ENCODE results near the gene P3H2.

The P3H2 gene

GRCh38 chr3:190109441-190109840 lies 11.3 kb downstream of the P3H2 start:
- H3K4me1 ChIP-seq (ENCODE audit: control insufficient read depth, insufficient read depth, low read length, unreplicated experiment): peaks cover 33% of the 10 kb centered on the region
- peaks cover 3% of the 10 kb centered on the region; the same call in 1 of the 2 replicates for H3K36me3 ChIP-seq (ENCODE audit: insufficient read depth, low read length)
- H3K27ac ChIP-seq (ENCODE audit: low read depth, low read length): 0 out of 2 replicates have a peak overlapping the region, but pooled peaks have one; percentile 20

GRCh38 chr3:190108804-190109203 lies 11.9 kb downstream of the P3H2 start:
- Histone ChIP-seq H2AFZ (ENCODE audit: low read length, unreplicated experiment) (peak overlapping the region; percentile 62), H3K79me2 (ENCODE audit: control insufficient read depth, insufficient read depth, low read length, unreplicated experiment) (peaks cover 29% of the 10 kb centered on the region), H3K36me3 (ENCODE audit: insufficient read depth, low read length) (peaks cover 3% of the 10 kb centered on the region; the same call in 1 of the 2 replicates), H3K4me3 (ENCODE audit: low read depth, low read length) (peak overlapping the region; percentile 45), H3K27ac (ENCODE audit: low read depth, low read length) (peak overlapping the region; percentile 20; the same call in 1 of the 2 replicates), H3K4me1 (ENCODE audit: control insufficient read depth, insufficient read depth, low read length, unreplicated experiment) (peaks cover 33% of the 10 kb centered on the region), H3K27me3 (ENCODE audit: insufficient read depth, low read length) (no peaks in the 10 kb centered on the region)

More at GRCh38 chr3:190109441-190109840, 11.3 kb downstream of the P3H2 start:
- peak overlapping the region; percentile 45; the same call in 1 of the 2 replicates for H3K4me3 ChIP-seq (ENCODE audit: low read depth, low read length)
- H3K27me3 ChIP-seq (ENCODE audit: insufficient read depth, low read length): no peaks in the 10 kb centered on the region
- peaks cover 29% of the 10 kb centered on the region for H3K79me2 ChIP-seq (ENCODE audit: control insufficient read depth, insufficient read depth, low read length, unreplicated experiment)
- peak overlapping the region; percentile 62 for H2AFZ ChIP-seq (ENCODE audit: low read length, unreplicated experiment)

GRCh38 chr3:190105876-190106275 lies 14.8 kb downstream of the P3H2 start:
- H3K79me2 ChIP-seq (ENCODE audit: control insufficient read depth, insufficient read depth, low read length, unreplicated experiment): peaks cover 35% of the 10 kb centered on the region
- no peak overlapping the region for H3K4me3 ChIP-seq (ENCODE audit: low read depth, low read length)
- H3K36me3 ChIP-seq (ENCODE audit: insufficient read depth, low read length): no peaks in the 10 kb centered on the region
- 0 out of 2 replicates have a peak overlapping the region, but pooled peaks have one; percentile 33 for H3K27ac ChIP-seq (ENCODE audit: low read depth, low read length)
- no peaks in the 10 kb centered on the region for H3K27me3 ChIP-seq (ENCODE audit: insufficient read depth, low read length)
- peaks cover 47% of the 10 kb centered on the region for H3K4me1 ChIP-seq (ENCODE audit: control insufficient read depth, insufficient read depth, low read length, unreplicated experiment)
- H2AFZ ChIP-seq (ENCODE audit: low read length, unreplicated experiment): no peak overlapping the region

- Histone ChIP-seq H3K27ac (ENCODE audit: low read depth, low read length) (peak overlapping the region; percentile 14; the same call in 1 of the 2 replicates), H3K4me1 (ENCODE audit: control insufficient read depth, insufficient read depth, low read length, unreplicated experiment) (peaks cover 49% of the 10 kb centered on the region), H3K27me3 (ENCODE audit: insufficient read depth, low read length) (no peaks in the 10 kb centered on the region), H2AFZ (ENCODE audit: low read length, unreplicated experiment) (no peak overlapping the region), H3K4me3 (ENCODE audit: low read depth, low read length) (peak overlapping the region; percentile 24; the same call in 1 of the 2 replicates), H3K79me2 (ENCODE audit: control insufficient read depth, insufficient read depth, low read length, unreplicated experiment) (peaks cover 40% of the 10 kb centered on the region), H3K36me3 (ENCODE audit: insufficient read depth, low read length) (no peaks in the 10 kb centered on the region)
Observed at GRCh38 chr3:190101320-190102011, 19.2 kb downstream of the P3H2 start.

GRCh38 chr3:190099099-190099498 lies 21.6 kb downstream of the P3H2 start:
- H3K79me2 ChIP-seq (ENCODE audit: control insufficient read depth, insufficient read depth, low read length, unreplicated experiment): peaks cover 41% of the 10 kb centered on the region
- no peak overlapping the region for H3K4me3 ChIP-seq (ENCODE audit: low read depth, low read length)
- H2AFZ ChIP-seq (ENCODE audit: low read length, unreplicated experiment): no peak overlapping the region
- H3K27me3 ChIP-seq (ENCODE audit: insufficient read depth, low read length): no peaks in the 10 kb centered on the region
- H3K4me1 ChIP-seq (ENCODE audit: control insufficient read depth, insufficient read depth, low read length, unreplicated experiment): peaks cover 48% of the 10 kb centered on the region
- no peak overlapping the region for H3K27ac ChIP-seq (ENCODE audit: low read depth, low read length)
- no peaks in the 10 kb centered on the region for H3K36me3 ChIP-seq (ENCODE audit: insufficient read depth, low read length)

GRCh38 chr3:190097617-190098016 lies 23.1 kb downstream of the P3H2 start:
- Histone ChIP-seq H3K79me2 (ENCODE audit: control insufficient read depth, insufficient read depth, low read length, unreplicated experiment) (peaks cover 36% of the 10 kb centered on the region), H3K27me3 (ENCODE audit: insufficient read depth, low read length) (no peaks in the 10 kb centered on the region), H3K27ac (ENCODE audit: low read depth, low read length) (no peak overlapping the region), H3K36me3 (ENCODE audit: insufficient read depth, low read length) (no peaks in the 10 kb centered on the region), H2AFZ (ENCODE audit: low read length, unreplicated experiment) (no peak overlapping the region), H3K4me1 (ENCODE audit: control insufficient read depth, insufficient read depth, low read length, unreplicated experiment) (peaks cover 61% of the 10 kb centered on the region), H3K4me3 (ENCODE audit: low read depth, low read length) (no peak overlapping the region)

- Histone ChIP-seq H3K4me1 (ENCODE audit: control insufficient read depth, insufficient read depth, low read length, unreplicated experiment) (peaks cover 61% of the 10 kb centered on the region), H3K27ac (ENCODE audit: low read depth, low read length) (no peak overlapping the region)
Observed at GRCh38 chr3:190097025-190097424, 23.7 kb downstream of the P3H2 start.

GRCh38 chr3:190096345-190096744 lies 24.4 kb downstream of the P3H2 start:
- Histone ChIP-seq H3K27me3 (ENCODE audit: insufficient read depth, low read length) (no peaks in the 10 kb centered on the region), H3K4me1 (ENCODE audit: control insufficient read depth, insufficient read depth, low read length, unreplicated experiment) (peaks cover 61% of the 10 kb centered on the region), H2AFZ (ENCODE audit: low read length, unreplicated experiment) (no peak overlapping the region), H3K79me2 (ENCODE audit: control insufficient read depth, insufficient read depth, low read length, unreplicated experiment) (peaks cover 27% of the 10 kb centered on the region), H3K36me3 (ENCODE audit: insufficient read depth, low read length) (no peaks in the 10 kb centered on the region), H3K4me3 (ENCODE audit: low read depth, low read length) (no peak overlapping the region), H3K27ac (ENCODE audit: low read depth, low read length) (no peak overlapping the region)

More at GRCh38 chr3:190097025-190097424, 23.7 kb downstream of the P3H2 start:
- Histone ChIP-seq H2AFZ (ENCODE audit: low read length, unreplicated experiment) (no peak overlapping the region), H3K27me3 (ENCODE audit: insufficient read depth, low read length) (no peaks in the 10 kb centered on the region), H3K4me3 (ENCODE audit: low read depth, low read length) (no peak overlapping the region), H3K79me2 (ENCODE audit: control insufficient read depth, insufficient read depth, low read length, unreplicated experiment) (peaks cover 31% of the 10 kb centered on the region), H3K36me3 (ENCODE audit: insufficient read depth, low read length) (no peaks in the 10 kb centered on the region)

- Histone ChIP-seq H3K4me1 (ENCODE audit: control insufficient read depth, insufficient read depth, low read length, unreplicated experiment) (peaks cover 58% of the 10 kb centered on the region), H2AFZ (ENCODE audit: low read length, unreplicated experiment) (peak overlapping the region; percentile 78), H3K36me3 (ENCODE audit: insufficient read depth, low read length) (no peaks in the 10 kb centered on the region), H3K79me2 (ENCODE audit: control insufficient read depth, insufficient read depth, low read length, unreplicated experiment) (peaks cover 28% of the 10 kb centered on the region), H3K27me3 (ENCODE audit: insufficient read depth, low read length) (no peaks in the 10 kb centered on the region), H3K27ac (ENCODE audit: low read depth, low read length) (peak overlapping the region; percentile 59), H3K4me3 (ENCODE audit: low read depth, low read length) (peak overlapping the region; percentile 64)
Observed at GRCh38 chr3:190094160-190094718, 26.5 kb downstream of the P3H2 start.

GRCh38 chr3:190092250-190092649 lies 28.4 kb downstream of the P3H2 start:
- H3K4me3 ChIP-seq (ENCODE audit: low read depth, low read length): peak overlapping the region; percentile 54; the same call in 1 of the 2 replicates
- peaks cover 23% of the 10 kb centered on the region for H3K79me2 ChIP-seq (ENCODE audit: control insufficient read depth, insufficient read depth, low read length, unreplicated experiment)
- H3K27ac ChIP-seq (ENCODE audit: low read depth, low read length): peak overlapping the region; percentile 68
- peaks cover 58% of the 10 kb centered on the region for H3K4me1 ChIP-seq (ENCODE audit: control insufficient read depth, insufficient read depth, low read length, unreplicated experiment)
- peak overlapping the region; percentile 81 for H2AFZ ChIP-seq (ENCODE audit: low read length, unreplicated experiment)
- no peaks in the 10 kb centered on the region for H3K27me3 ChIP-seq (ENCODE audit: insufficient read depth, low read length)
- no peaks in the 10 kb centered on the region for H3K36me3 ChIP-seq (ENCODE audit: insufficient read depth, low read length)

- Histone ChIP-seq H3K27me3 (ENCODE audit: insufficient read depth, low read length) (no peaks in the 10 kb centered on the region), H3K4me1 (ENCODE audit: control insufficient read depth, insufficient read depth, low read length, unreplicated experiment) (peaks cover 52% of the 10 kb centered on the region), H2AFZ (ENCODE audit: low read length, unreplicated experiment) (no peak overlapping the region), H3K36me3 (ENCODE audit: insufficient read depth, low read length) (no peaks in the 10 kb centered on the region), H3K79me2 (ENCODE audit: control insufficient read depth, insufficient read depth, low read length, unreplicated experiment) (peaks cover 22% of the 10 kb centered on the region), H3K27ac (ENCODE audit: low read depth, low read length) (no peak overlapping the region), H3K4me3 (ENCODE audit: low read depth, low read length) (no peak overlapping the region)
Observed at GRCh38 chr3:190089711-190090110, 31.0 kb downstream of the P3H2 start.

Measured in ACC112 (cell line).